NAMALWA (cell line): ENCODE measurements around the gene LAMA4.
"Not testable (repeated sequence)": the region's sequence is repeated elsewhere in the genome, so short reads cannot be mapped to it uniquely, and the experiment has no call there.

Source experiments
- DNase-seq: peaks from one replicate; pipeline ENCODE4 v3.0.0-alpha.2; 2015; ENCODE audit warnings: low spot score

Gene LAMA4

GRCh38 chr6:112144145-112144926, 110.0 kb downstream of the LAMA4 start:
- peak; percentile 12 for DNase-seq

GRCh38 chr6:112141707-112142106, 112.7 kb downstream of the LAMA4 start:
- no peak for DNase-seq

GRCh38 chr6:112139052-112139451, 115.3 kb downstream of the LAMA4 start:
- no peak for DNase-seq

- no peak for DNase-seq
Measured at GRCh38 chr6:112130878-112131277, 123.5 kb downstream of the LAMA4 start.

- no peak for DNase-seq
Measured at GRCh38 chr6:112128208-112128607, 126.2 kb downstream of the LAMA4 start.

GRCh38 chr6:112123982-112124381, 130.4 kb downstream of the LAMA4 start:
- no peak for DNase-seq

GRCh38 chr6:112122756-112123155, 131.6 kb downstream of the LAMA4 start:
- no peak for DNase-seq

- no peak for DNase-seq
Measured at GRCh38 chr6:112118034-112118433, 136.3 kb downstream of the LAMA4 start.

- DNase-seq, result no peak
Measured at GRCh38 chr6:112117554-112117953, 136.8 kb downstream of the LAMA4 start.

GRCh38 chr6:112116221-112116620, 138.1 kb downstream of the LAMA4 start:
- DNase-seq, result no peak

- DNase-seq, result no peak
Measured at GRCh38 chr6:112114577-112115223, 139.7 kb downstream of the LAMA4 start.

GRCh38 chr6:112113918-112114317, 140.4 kb downstream of the LAMA4 start:
- DNase-seq, result no peak

- no peak for DNase-seq
Measured at GRCh38 chr6:112113431-112113830, 140.9 kb downstream of the LAMA4 start.

GRCh38 chr6:112109262-112109661, 145.1 kb downstream of the LAMA4 start:
- no peak for DNase-seq

GRCh38 chr6:112106562-112106961, 147.8 kb downstream of the LAMA4 start:
- DNase-seq, result no peak

- not testable (repeated sequence) for DNase-seq
Measured at GRCh38 chr6:112106026-112106425, 148.3 kb downstream of the LAMA4 start.

GRCh38 chr6:112100561-112100960, 153.8 kb downstream of the LAMA4 start:
- DNase-seq, result no peak

GRCh38 chr6:112096901-112097300, 157.5 kb downstream of the LAMA4 start:
- DNase-seq, result no peak

GRCh38 chr6:112087916-112088315, 166.5 kb downstream of the LAMA4 start:
- DNase-seq, result no peak

- peak; percentile 98 for DNase-seq
Measured at GRCh38 chr6:112087136-112087911, 167.0 kb downstream of the LAMA4 start, which contains the start of the genes FAM229B and TUBE1. TSS of gene FAM229B (plus strand) at chr6:112087591. CDS start at chr6:112099284, 11,693 bp downstream. TSS of gene TUBE1 (minus strand) at chr6:112087482. CDS start at chr6:112087434, 48 bp downstream.

GRCh38 chr6:112086744-112087135, 167.6 kb downstream of the LAMA4 start:
- peak; percentile 75 for DNase-seq

- no peak for DNase-seq
Measured at GRCh38 chr6:112085286-112086065, 168.9 kb downstream of the LAMA4 start.
